NB4 (cell line): ENCODE results near the gene STK36.

Source experiments
- MYC ChIP-seq: IDR thresholded peaks from 2 replicates; pipeline ENCODE4 v1.6.1; 2011; ENCODE audit warnings: low read depth, low read length
- POLR2A ChIP-seq: IDR thresholded peaks from 2 replicates; pipeline ENCODE4 v1.6.1; 2011; ENCODE audit warnings: mild to moderate bottlenecking; ENCODE audit not compliant: insufficient read length; ENCODE audit errors: extremely low read depth
- TF ChIP-seq, protein P1 (sequence below): IDR thresholded peaks from one replicate; pipeline ENCODE4 v1.5.1; 2012; ENCODE audit warnings: low read depth, low read length

DNA sequence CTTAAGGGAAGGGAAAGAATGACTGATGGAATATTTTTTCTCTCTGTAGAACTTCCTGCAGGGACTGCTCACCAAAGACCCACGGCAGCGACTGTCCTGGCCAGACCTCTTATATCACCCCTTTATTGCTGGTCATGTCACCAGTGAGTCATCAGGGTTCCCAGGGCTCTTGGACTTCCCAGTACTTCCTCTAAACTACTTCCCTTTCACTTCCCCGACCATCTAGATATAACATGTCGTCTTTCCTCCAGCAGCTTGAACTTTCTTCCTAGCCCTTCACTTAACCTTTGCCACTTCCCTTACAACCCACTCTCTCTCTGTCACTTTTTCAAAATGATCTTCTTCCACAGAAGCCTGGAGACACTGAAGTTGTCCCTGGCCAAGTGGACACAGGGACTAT is 7.2 kb downstream of the STK36 start:
- TF ChIP-seq, protein P1, sequence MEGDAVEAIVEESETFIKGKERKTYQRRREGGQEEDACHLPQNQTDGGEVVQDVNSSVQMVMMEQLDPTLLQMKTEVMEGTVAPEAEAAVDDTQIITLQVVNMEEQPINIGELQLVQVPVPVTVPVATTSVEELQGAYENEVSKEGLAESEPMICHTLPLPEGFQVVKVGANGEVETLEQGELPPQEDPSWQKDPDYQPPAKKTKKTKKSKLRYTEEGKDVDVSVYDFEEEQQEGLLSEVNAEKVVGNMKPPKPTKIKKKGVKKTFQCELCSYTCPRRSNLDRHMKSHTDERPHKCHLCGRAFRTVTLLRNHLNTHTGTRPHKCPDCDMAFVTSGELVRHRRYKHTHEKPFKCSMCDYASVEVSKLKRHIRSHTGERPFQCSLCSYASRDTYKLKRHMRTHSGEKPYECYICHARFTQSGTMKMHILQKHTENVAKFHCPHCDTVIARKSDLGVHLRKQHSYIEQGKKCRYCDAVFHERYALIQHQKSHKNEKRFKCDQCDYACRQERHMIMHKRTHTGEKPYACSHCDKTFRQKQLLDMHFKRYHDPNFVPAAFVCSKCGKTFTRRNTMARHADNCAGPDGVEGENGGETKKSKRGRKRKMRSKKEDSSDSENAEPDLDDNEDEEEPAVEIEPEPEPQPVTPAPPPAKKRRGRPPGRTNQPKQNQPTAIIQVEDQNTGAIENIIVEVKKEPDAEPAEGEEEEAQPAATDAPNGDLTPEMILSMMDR: no peak
- TF ChIP-seq POLR2A (no peak), MYC (no peak)
